ENCODE measurements around the gene KLHL17.

KLHL17 gene

GRCh38 chr1:1013922-1014648, 53.7 kb downstream of the KLHL17 start:
- TF ChIP-seq REST (IDR thresholded peaks at IDR 0.05; ENCODE audit: insufficient replicate concordance, low read depth) (no peak), GABPA (IDR thresholded peaks at IDR 0.05; ENCODE audit: low read depth) (no peak), POLR2AphosphoS5 (IDR thresholded peaks at IDR 0.05; ENCODE audit: low read depth) (no peak), CTCF (IDR thresholded peaks at IDR 0.05; ENCODE audit: insufficient read depth, low read length) (no peak), SPI1 (IDR thresholded peaks at IDR 0.05; ENCODE audit: borderline replicate concordance, low read depth) (no peak)
- DNase-seq (ENCODE audit: low read depth in 1 of 2, low spot score in 1 of 2), result no peak
- Histone ChIP-seq H3K4me3 (replicated peaks; ENCODE audit: insufficient read depth, low read length) (peak overlapping the region; percentile 56), H3K27me3 (ENCODE audit: insufficient read depth, poor library complexity, severe bottlenecking) (no peaks in the 10 kb centered on the region), H3K27ac (replicated peaks) (peak overlapping the region; percentile 59)

GRCh38 chr1:1014799-1015681, 54.7 kb downstream of the KLHL17 start:
- DNase-seq (ENCODE audit: low read depth in 1 of 2, low spot score in 1 of 2), result no peak
- Histone ChIP-seq H3K27me3 (ENCODE audit: insufficient read depth, poor library complexity, severe bottlenecking) (no peaks in the 10 kb centered on the region), H3K27ac (replicated peaks) (no peak overlapping the region), H3K4me3 (replicated peaks; ENCODE audit: insufficient read depth, low read length) (no peak overlapping the region)
- TF ChIP-seq GABPA (IDR thresholded peaks at IDR 0.05; ENCODE audit: low read depth) (no peak), CTCF (IDR thresholded peaks at IDR 0.05; ENCODE audit: insufficient read depth, low read length) (no peak), REST (IDR thresholded peaks at IDR 0.05; ENCODE audit: insufficient replicate concordance, low read depth) (no peak), POLR2AphosphoS5 (IDR thresholded peaks at IDR 0.05; ENCODE audit: low read depth) (no peak), SPI1 (IDR thresholded peaks at IDR 0.05; ENCODE audit: borderline replicate concordance, low read depth) (no peak)

Measured in HL-60 (cell line).